ENCODE data around the gene ADARB2.

Gene ADARB2

GRCh38 chr10:1182280-1183032 lies 554.9 kb downstream of the ADARB2 start:
- TF ChIP-seq MAX (IDR thresholded peaks at IDR 0.05) (no peak), TCF12 (IDR thresholded peaks at IDR 0.05; ENCODE audit: low read depth) (no peak), NFIC (IDR thresholded peaks at IDR 0.05) (no peak), REST (IDR thresholded peaks at IDR 0.05; ENCODE audit: low read depth) (no peak), ZBTB7A (IDR thresholded peaks at IDR 0.05; ENCODE audit: low read depth) (no peak), EGR1 (IDR thresholded peaks at IDR 0.05) (no peak), CEBPB (IDR thresholded peaks at IDR 0.05) (no peak), FOXM1 (IDR thresholded peaks at IDR 0.05; ENCODE audit: borderline replicate concordance, low read depth) (no peak), CREB1 (IDR thresholded peaks at IDR 0.05; ENCODE audit: low read depth) (no peak), TEAD4 (IDR thresholded peaks at IDR 0.05) (no peak)

GRCh38 chr10:1180836-1181235 lies 556.5 kb downstream of the ADARB2 start:
- TF ChIP-seq TEAD4 (IDR thresholded peaks at IDR 0.05) (no peak), RAD21 (IDR thresholded peaks at IDR 0.05; ENCODE audit: low read depth) (no peak), EGR1 (IDR thresholded peaks at IDR 0.05) (no peak), ZBTB7A (IDR thresholded peaks at IDR 0.05; ENCODE audit: low read depth) (no peak), YY1 (IDR thresholded peaks at IDR 0.05; ENCODE audit: low read depth) (no peak)

- no peak for TF ChIP-seq RAD21 (IDR thresholded peaks at IDR 0.05; ENCODE audit: low read depth)
- TF ChIP-seq NFIC (IDR thresholded peaks at IDR 0.05), result no peak
- no peak for TF ChIP-seq TAF1 (IDR thresholded peaks at IDR 0.05; ENCODE audit: low read depth)
- no peak for TF ChIP-seq TCF12 (IDR thresholded peaks at IDR 0.05; ENCODE audit: low read depth)
- no peak for TF ChIP-seq TEAD4 (IDR thresholded peaks at IDR 0.05)
- TF ChIP-seq USF1 (IDR thresholded peaks at IDR 0.05), result no peak
- TF ChIP-seq YY1 (IDR thresholded peaks at IDR 0.05; ENCODE audit: low read depth), result no peak
These were observed 557.1 kb downstream of the ADARB2 start for GRCh38 chr10:1180071-1180730.

- TF ChIP-seq ZBTB7A (IDR thresholded peaks at IDR 0.05; ENCODE audit: low read depth), result no peak
- TF ChIP-seq CREB1 (IDR thresholded peaks at IDR 0.05; ENCODE audit: low read depth), result no peak
- TF ChIP-seq EGR1 (IDR thresholded peaks at IDR 0.05), result no peak
- TF ChIP-seq TAF1 (IDR thresholded peaks at IDR 0.05; ENCODE audit: low read depth), result no peak
- no peak for TF ChIP-seq REST (IDR thresholded peaks at IDR 0.05; ENCODE audit: low read depth)
These were observed 557.8 kb downstream of the ADARB2 start for GRCh38 chr10:1179346-1180070.

GRCh38 chr10:1178506-1178905 lies 558.8 kb downstream of the ADARB2 start:
- TF ChIP-seq FOXM1 (IDR thresholded peaks at IDR 0.05; ENCODE audit: borderline replicate concordance, low read depth) (no peak), EGR1 (IDR thresholded peaks at IDR 0.05) (no peak), NFIC (IDR thresholded peaks at IDR 0.05) (no peak), MAX (IDR thresholded peaks at IDR 0.05) (no peak), USF1 (IDR thresholded peaks at IDR 0.05) (no peak), CEBPB (IDR thresholded peaks at IDR 0.05) (no peak), TCF12 (IDR thresholded peaks at IDR 0.05; ENCODE audit: low read depth) (no peak)

- TF ChIP-seq CEBPB (IDR thresholded peaks at IDR 0.05) (no peak), NFIC (IDR thresholded peaks at IDR 0.05) (no peak), TEAD4 (IDR thresholded peaks at IDR 0.05) (no peak), CREB1 (IDR thresholded peaks at IDR 0.05; ENCODE audit: low read depth) (no peak), EGR1 (IDR thresholded peaks at IDR 0.05) (no peak), TAF1 (IDR thresholded peaks at IDR 0.05; ENCODE audit: low read depth) (no peak), FOXM1 (IDR thresholded peaks at IDR 0.05; ENCODE audit: borderline replicate concordance, low read depth) (no peak), REST (IDR thresholded peaks at IDR 0.05; ENCODE audit: low read depth) (no peak), USF1 (IDR thresholded peaks at IDR 0.05) (no peak), EP300 (IDR thresholded peaks at IDR 0.05; ENCODE audit: borderline replicate concordance) (no peak), MAX (IDR thresholded peaks at IDR 0.05) (no peak), TCF12 (IDR thresholded peaks at IDR 0.05; ENCODE audit: low read depth) (no peak), YY1 (IDR thresholded peaks at IDR 0.05; ENCODE audit: low read depth) (no peak), RAD21 (IDR thresholded peaks at IDR 0.05; ENCODE audit: low read depth) (no peak), ZBTB7A (IDR thresholded peaks at IDR 0.05; ENCODE audit: low read depth) (no peak)
These were observed 559.4 kb downstream of the ADARB2 start for GRCh38 chr10:1177936-1178335.

Data from Ishikawa (cell line).